K562 (cell line): ENCODE results near the gene EDARADD. TPM values are rescaled to one million over a fixed set of nuclear protein-coding genes. Genes with fewer than 3 reads are reported as not detected.

Experiments
- BRD4 ChIP-seq: fragments of 200-600 bp; sonication (generic); IDR thresholded peaks from 2 replicates; pipeline ENCODE4 v1.6.1; 2017; ENCODE audit warnings: inconsistent platforms
- CEBPB ChIP-seq: fragments of 450-650 bp; IDR thresholded peaks from 2 replicates; pipeline ENCODE4 v1.6.1; 2016; ENCODE audit warnings: missing genetic modification characterization, missing compliant biosample characterization
- CHAMP1 ChIP-seq: fragments of 450-650 bp; IDR thresholded peaks from 2 replicates; pipeline ENCODE4 v1.6.1; 2016; ENCODE audit warnings: mild to moderate bottlenecking
- FOXA3 ChIP-seq, 2 experiments: fragments of 450-650 bp in 1 of 2; sonication (generic) in 1 of 2; formaldehyde crosslinking; IDR thresholded peaks in 1 of 2; conservative IDR thresholded peaks in 1 of 2; 2 replicates each; pipeline versions ENCODE4 v1.4.0 to v1.8.0; 2020 to 2022; ENCODE audit warnings: mild to moderate bottlenecking in 2 of 2, missing genetic modification reagents in 1 of 2
- FOXJ3 ChIP-seq: sonication (generic); formaldehyde crosslinking; IDR thresholded peaks from 2 replicates; pipeline ENCODE4 v1.4.0; 2020; ENCODE audit warnings: mild to moderate bottlenecking, missing genetic modification reagents
- FUS ChIP-seq: fragments of 200-400 bp; formaldehyde crosslinking; optimal IDR thresholded peaks from 2 replicates; pipeline ENCODE3; 2017; ENCODE audit warnings: low read depth, low read length
- HDAC8 ChIP-seq: fragments of 450-650 bp; IDR thresholded peaks from 2 replicates; pipeline ENCODE4 v1.6.1; 2016; ENCODE audit warnings: mild to moderate bottlenecking, missing genetic modification characterization, moderate library complexity, missing compliant biosample characterization
- HMGN3 ChIP-seq: IDR thresholded peaks from 2 replicates; pipeline ENCODE4 v1.6.1; 2011; ENCODE audit warnings: borderline replicate concordance, low read depth, mild to moderate bottlenecking, mixed read lengths, low read length; ENCODE audit not compliant: insufficient read length; ENCODE audit errors: extremely low read depth
- L3MBTL2 ChIP-seq: fragments of 450-650 bp; IDR thresholded peaks from 2 replicates; pipeline ENCODE4 v1.6.1; 2016; ENCODE audit warnings: mild to moderate bottlenecking, moderate library complexity
- MCM2 ChIP-seq: fragments of 450-650 bp; IDR thresholded peaks from 2 replicates; pipeline ENCODE4 v1.6.1; 2017; ENCODE audit warnings: low read depth, mild to moderate bottlenecking
- MEF2A ChIP-seq: IDR thresholded peaks from 2 replicates; pipeline ENCODE4 v1.6.1; 2011; ENCODE audit warnings: low read depth, mild to moderate bottlenecking, low read length, moderate library complexity; ENCODE audit not compliant: control insufficient read depth
- NR1H2 ChIP-seq: sonication (generic); formaldehyde crosslinking; IDR thresholded peaks from 2 replicates; pipeline ENCODE4 v1.4.0; 2020; ENCODE audit warnings: mild to moderate bottlenecking, missing genetic modification reagents
- PML ChIP-seq: IDR thresholded peaks from 2 replicates; pipeline ENCODE4 v1.6.1; 2012; ENCODE audit warnings: low read length, inconsistent platforms
- POLR2B ChIP-seq: fragments of 450-650 bp; IDR thresholded peaks from 2 replicates; pipeline ENCODE4 v1.6.1; 2018; ENCODE audit warnings: low read depth; ENCODE audit not compliant: partially characterized antibody
- RAD51 ChIP-seq: fragments of 450-650 bp; IDR thresholded peaks from 2 replicates; pipeline ENCODE4 v1.7.1; 2016; ENCODE audit warnings: low read depth, mild to moderate bottlenecking, borderline replicate concordance
- RCOR1 ChIP-seq, 2 experiments: IDR thresholded peaks; 2 replicates each; pipeline ENCODE4 v1.6.1; 2012; ENCODE audit warnings: low read depth in 2 of 2, low read length in 2 of 2, borderline replicate concordance in 1 of 2, improper control_type of control experiment in 1 of 2
- SUPT5H ChIP-seq: fragments of 450-650 bp; IDR thresholded peaks from 2 replicates; pipeline ENCODE4 v1.6.1; 2016
- TARDBP ChIP-seq: fragments of 450-650 bp; IDR thresholded peaks from 2 replicates; pipeline ENCODE4 v1.6.1; 2016
- TCF7L2 ChIP-seq: fragments of 150-350 bp; IDR thresholded peaks from 2 replicates; pipeline ENCODE4 v1.6.1; 2016; ENCODE audit warnings: low read depth, mild to moderate bottlenecking, low read length, moderate library complexity
- ZBTB17 ChIP-seq: fragments of 450-650 bp; formaldehyde crosslinking; IDR thresholded peaks from 2 replicates; pipeline ENCODE4 v1.4.0; 2020; ENCODE audit warnings: mild to moderate bottlenecking
- ZBTB5 ChIP-seq: fragments of 450-650 bp; IDR thresholded peaks from 2 replicates; pipeline ENCODE4 v1.6.1; 2017; ENCODE audit warnings: antibody characterized with exemption
- ZFP30 ChIP-seq: fragments of 250-450 bp; sonication (Bioruptor Pico); IDR thresholded peaks from 2 replicates; pipeline ENCODE4 v1.8.0; 2022; ENCODE audit warnings: moderate library complexity, mild to moderate bottlenecking, inconsistent platforms, borderline replicate concordance
- ZKSCAN1 ChIP-seq: fragments of 150-350 bp; IDR thresholded peaks from 2 replicates; pipeline ENCODE4 v1.6.1; 2016; ENCODE audit warnings: low read depth, low read length
- ZNF197 ChIP-seq: fragments of 200-800 bp; sonication (Bioruptor generic); IDR thresholded peaks from 2 replicates; pipeline ENCODE4 v1.6.1; 2016; ENCODE audit warnings: low read depth, missing genetic modification characterization, missing compliant biosample characterization
- ZNF444 ChIP-seq: fragments of 250-450 bp; sonication (Bioruptor Pico); IDR thresholded peaks from 2 replicates; pipeline ENCODE4 v1.4.0; 2020; ENCODE audit warnings: mild to moderate bottlenecking, moderate library complexity
- ZNF551 ChIP-seq: fragments of 250-450 bp; sonication (Bioruptor Pico); IDR thresholded peaks from 2 replicates; pipeline ENCODE4 v1.5.0; 2021; ENCODE audit warnings: mild to moderate bottlenecking, moderate library complexity
- ZNF57 ChIP-seq: fragments of 450-650 bp; formaldehyde crosslinking; IDR thresholded peaks from 2 replicates; pipeline ENCODE4 v1.4.0; 2020; ENCODE audit warnings: mild to moderate bottlenecking, moderate library complexity
- polyA plus RNA-seq, 8 experiments: library from polyadenylated mRNA; depleted of rRNA in 4 of 8; stranded (reverse) in 5 of 8; unstranded in 3 of 8; fragments of >200 nt; fragmentation: Nextera tagmentation in 2 of 8; fragmentation: Illumina TruSeq in 1 of 8; extraction: Ambion mirVana in 2 of 8; extraction: Trizol in 1 of 8; gene quantifications; 2 replicates each; pipeline versions ENCODE4 v1.2.1 to v1.2.3, GENCODE V29; 2011 to 2014; ENCODE audit warnings: inconsistent platforms in 1 of 8, missing spikeins in 1 of 8
- total RNA-seq, 7 experiments: library from RNA; depleted of rRNA in 6 of 7; stranded (reverse); fragments of >200 nt in 6 of 7; fragmentation: Illumina TruSeq in 2 of 7; extraction: Trizol in 2 of 7; gene quantifications; 2 replicates each; pipeline versions ENCODE4 v1.2.1 to v1.2.3, GENCODE V29; 2011 to 2021; ENCODE audit warnings: low replicate concordance in 1 of 7

Gene EDARADD
- total and polyA plus RNA-seq, 9 of the 15 experiments (the other 6 are each of a cell fraction or from before 2014, with no cell fraction given): 0.46 to 32.4 (median 20.6) TPM

GRCh38 chr1:236351875-236352573, 42.1 kb upstream of the EDARADD start (continued):
- no peak for TF ChIP-seq TCF7L2
- TF ChIP-seq ZNF551 (CRISPR knock-in tag): no peak; the same call in 1 of the 2 replicates
- TF ChIP-seq ZBTB5: no peak
- peak; percentile 83; the same call in 1 of the 2 replicates for TF ChIP-seq ZNF197
- TF ChIP-seq ZNF57 (CRISPR knock-in tag): no peak
- peak; percentile 88 for TF ChIP-seq L3MBTL2
- TF ChIP-seq RAD51: no peak
- peak; percentile 49; the same call in 1 of the 2 replicates for TF ChIP-seq ZKSCAN1
- no peak for TF ChIP-seq ZFP30 (CRISPR knock-in tag)
- TF ChIP-seq TARDBP: no peak
- peak; percentile 76; the same call in 1 of the 2 replicates for TF ChIP-seq ZNF444 (CRISPR knock-in tag)
- no peak for TF ChIP-seq NR1H2 (CRISPR knock-in tag)
- TF ChIP-seq HDAC8 (tag): peak; percentile 79; the same call in 1 of the 2 replicates
- no peak for TF ChIP-seq SUPT5H
- TF ChIP-seq ZBTB17 (CRISPR knock-in tag): peak; percentile 88
- peak in 1 of 2 experiments; percentile 58; a peak in 1 of 4 replicates for TF ChIP-seq RCOR1 (IDR thresholded peaks at IDR 0.05; ENCODE audit: borderline replicate concordance in 1 of 2, low read depth in 2 of 2, low read length in 2 of 2)
- 0 out of 2 replicates have a peak, but pooled peaks have one; percentile 1 for TF ChIP-seq CEBPB
- peak; percentile 30 for TF ChIP-seq HMGN3
- TF ChIP-seq CHAMP1: no peak
- no peak for TF ChIP-seq FUS
- TF ChIP-seq MEF2A: peak; percentile 64; the same call in 1 of the 2 replicates
- TF ChIP-seq POLR2B: no peak
- no peak for TF ChIP-seq MCM2
- no peak for TF ChIP-seq BRD4
- TF ChIP-seq FOXJ3: no peak
- TF ChIP-seq FOXA3 (CRISPR knock-in tag; conservative IDR thresholded peaks at IDR 0.05 in 1 of 2, IDR thresholded peaks at IDR 0.05 in 1 of 2): peak in 1 of 2 experiments; percentile 44; a peak in 2 of 4 replicates
- peak; percentile 83; the same call in 1 of the 2 replicates for TF ChIP-seq PML
